Measurements from ENCODE around the gene NKTR. TPM values are rescaled to one million over a fixed set of nuclear protein-coding genes. Genes with fewer than 3 reads are reported as not detected.

Gene NKTR
- polyA plus RNA-seq, 2 donors = 13.9 to 26.3 TPM

- Histone ChIP-seq H3K36me3 (ENCODE audit: control insufficient read depth in 2 of 2, insufficient read depth in 2 of 2, low read length in 1 of 2) (peaks cover 15 to 29% of the 10 kb centered on the region in 2 donors), H3K9me3 (ENCODE audit: control insufficient read depth in 2 of 2, insufficient read depth in 1 of 2, low read depth in 1 of 2, low read length in 1 of 2) (no peaks in the 10 kb centered on the region), H3K4me3 (ENCODE audit: low read depth in 1 of 2, low read length in 2 of 2) (no peak overlapping the region), H3K27ac (ENCODE audit: low read depth in 2 of 2, low read length in 1 of 2) (no peak overlapping the region), H3K4me1 (ENCODE audit: control insufficient read depth in 2 of 2, insufficient read depth in 2 of 2, low read length in 1 of 2) (no peaks in the 10 kb centered on the region), H3K27me3 (ENCODE audit: control insufficient read depth in 1 of 2, insufficient read depth in 2 of 2, low read length in 2 of 2) (no peaks in the 10 kb centered on the region)
Measured at GRCh38 chr3:42640129-42640528, 39.6 kb downstream of the NKTR start.

GRCh38 chr3:42640771-42641370 is 40.4 kb downstream of the NKTR start:
- Histone ChIP-seq H3K27me3 (ENCODE audit: control insufficient read depth in 1 of 2, insufficient read depth in 2 of 2, low read length in 2 of 2) (no peaks in the 10 kb centered on the region), H3K27ac (ENCODE audit: low read depth in 2 of 2, low read length in 1 of 2) (no peak overlapping the region), H3K4me3 (ENCODE audit: low read depth in 1 of 2, low read length in 2 of 2) (no peak overlapping the region), H3K36me3 (ENCODE audit: control insufficient read depth in 2 of 2, insufficient read depth in 2 of 2, low read length in 1 of 2) (peaks cover 15 to 29% of the 10 kb centered on the region in 2 donors), H3K9me3 (ENCODE audit: control insufficient read depth in 2 of 2, insufficient read depth in 1 of 2, low read depth in 1 of 2, low read length in 1 of 2) (no peaks in the 10 kb centered on the region), H3K4me1 (ENCODE audit: control insufficient read depth in 2 of 2, insufficient read depth in 2 of 2, low read length in 1 of 2) (no peaks in the 10 kb centered on the region)
- WGBS, 2 donors = 79 to 89% methylated on average over 6 of the region's 6 CpGs

DNA sequence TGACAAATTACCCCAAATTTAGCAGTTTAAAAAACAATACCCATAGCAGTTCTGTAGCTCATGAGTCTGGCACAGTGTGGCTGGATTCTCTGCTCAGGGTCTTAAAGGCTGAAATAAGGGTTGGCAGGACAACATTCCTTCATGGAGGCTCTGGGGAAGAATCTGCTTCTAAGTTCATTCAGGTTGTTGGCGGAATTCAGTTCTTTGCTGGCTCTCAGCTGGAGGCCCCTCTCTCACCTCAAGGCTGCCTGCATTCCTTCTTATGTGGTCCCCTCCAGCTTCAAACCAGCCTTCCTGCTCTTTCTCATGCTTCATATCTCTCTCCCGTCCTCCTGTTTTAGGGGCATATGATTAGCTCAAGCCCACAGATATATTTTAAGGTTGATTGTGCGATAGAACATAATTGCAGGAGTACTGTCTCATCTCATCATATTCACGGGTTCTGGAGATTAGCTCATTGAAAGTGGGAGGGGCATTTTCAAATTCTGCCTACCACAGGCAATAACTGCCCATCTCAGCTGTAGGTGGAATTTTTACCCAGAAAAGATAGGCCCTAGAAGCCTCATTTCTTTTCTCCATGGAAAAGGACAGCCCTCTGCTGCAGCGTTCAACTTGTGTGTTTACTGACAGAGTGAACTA is 47.5 kb downstream of the NKTR start:
- WGBS, 2 donors = 81 to 88% methylated on average over 5 of the region's 5 CpGs
- no peak overlapping the region for H3K27ac ChIP-seq (ENCODE audit: low read depth in 2 of 2, low read length in 1 of 2)

DNA sequence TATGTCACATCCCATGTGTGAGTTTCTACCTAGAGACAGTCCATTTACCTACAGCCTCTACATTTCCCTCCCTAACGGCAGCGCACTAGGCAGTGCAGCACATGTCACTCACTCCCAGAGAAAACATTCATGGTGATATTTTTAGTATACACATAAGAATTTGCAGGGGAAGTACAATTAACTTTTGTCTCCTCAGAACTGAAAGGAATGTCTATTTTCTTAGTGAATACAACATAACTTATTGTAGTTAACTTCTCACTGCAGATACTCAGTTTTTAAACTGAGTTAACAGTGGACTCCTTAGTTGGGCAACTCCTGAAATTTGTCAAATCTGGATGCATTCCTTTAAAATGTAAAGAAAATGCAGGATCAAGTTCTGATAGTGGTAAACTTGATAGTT is 48.5 kb downstream of the NKTR start:
- H3K36me3 ChIP-seq (ENCODE audit: control insufficient read depth in 2 of 2, insufficient read depth in 2 of 2, low read length in 1 of 2) = peaks cover 7 to 14% of the 10 kb centered on the region in 2 donors
- WGBS, 2 donors = 86% methylated on average over 2 of the region's 2 CpGs
- no peaks in the 10 kb centered on the region for H3K9me3 ChIP-seq (ENCODE audit: control insufficient read depth in 2 of 2, insufficient read depth in 1 of 2, low read depth in 1 of 2, low read length in 1 of 2)
- no peaks in the 10 kb centered on the region for H3K27me3 ChIP-seq (ENCODE audit: control insufficient read depth in 1 of 2, insufficient read depth in 2 of 2, low read length in 2 of 2)
- no peak overlapping the region for H3K4me3 ChIP-seq (ENCODE audit: low read depth in 1 of 2, low read length in 2 of 2)
- no peak overlapping the region for H3K27ac ChIP-seq (ENCODE audit: low read depth in 2 of 2, low read length in 1 of 2)
- peaks cover 16 to 24% of the 10 kb centered on the region in 2 donors for H3K4me1 ChIP-seq (ENCODE audit: control insufficient read depth in 2 of 2, insufficient read depth in 2 of 2, low read length in 1 of 2)

More for the DNA sequence above, 47.5 kb downstream of the NKTR start:
- H3K4me3 ChIP-seq (ENCODE audit: low read depth in 1 of 2, low read length in 2 of 2) = no peak overlapping the region
- H3K27me3 ChIP-seq (ENCODE audit: control insufficient read depth in 1 of 2, insufficient read depth in 2 of 2, low read length in 2 of 2) = no peaks in the 10 kb centered on the region
- peaks cover 7 to 17% of the 10 kb centered on the region in 2 donors for H3K36me3 ChIP-seq (ENCODE audit: control insufficient read depth in 2 of 2, insufficient read depth in 2 of 2, low read length in 1 of 2)
- no peaks in the 10 kb centered on the region for H3K9me3 ChIP-seq (ENCODE audit: control insufficient read depth in 2 of 2, insufficient read depth in 1 of 2, low read depth in 1 of 2, low read length in 1 of 2)
- peaks cover 7 to 15% of the 10 kb centered on the region in 2 donors for H3K4me1 ChIP-seq (ENCODE audit: control insufficient read depth in 2 of 2, insufficient read depth in 2 of 2, low read length in 1 of 2)

- H3K4me1 ChIP-seq (ENCODE audit: control insufficient read depth in 2 of 2, insufficient read depth in 2 of 2, low read length in 1 of 2) = peaks cover 16 to 25% of the 10 kb centered on the region in 2 donors
- peaks cover 2 to 9% of the 10 kb centered on the region in 2 donors for H3K36me3 ChIP-seq (ENCODE audit: control insufficient read depth in 2 of 2, insufficient read depth in 2 of 2, low read length in 1 of 2)
- no peak overlapping the region for H3K27ac ChIP-seq (ENCODE audit: low read depth in 2 of 2, low read length in 1 of 2)
- 77 to 83% methylated on average over 4 of the region's 4 CpGs for whole genome bisulfite sequencing, 2 donors
- no peak overlapping the region for H3K4me3 ChIP-seq (ENCODE audit: low read depth in 1 of 2, low read length in 2 of 2)
- no peaks in the 10 kb centered on the region for H3K27me3 ChIP-seq (ENCODE audit: control insufficient read depth in 1 of 2, insufficient read depth in 2 of 2, low read length in 2 of 2)
- H3K9me3 ChIP-seq (ENCODE audit: control insufficient read depth in 2 of 2, insufficient read depth in 1 of 2, low read depth in 1 of 2, low read length in 1 of 2) = no peaks in the 10 kb centered on the region
Measured at GRCh38 chr3:42649783-42650182, 49.3 kb downstream of the NKTR start.

- 64 to 76% methylated on average over 9 of the region's 9 CpGs for WGBS, 2 donors
- Histone ChIP-seq H3K9me3 (ENCODE audit: control insufficient read depth in 2 of 2, insufficient read depth in 1 of 2, low read depth in 1 of 2, low read length in 1 of 2) (no peaks in the 10 kb centered on the region), H3K27ac (ENCODE audit: low read depth in 2 of 2, low read length in 1 of 2) (peak overlapping the region; percentile 11 to 75), H3K4me1 (ENCODE audit: control insufficient read depth in 2 of 2, insufficient read depth in 2 of 2, low read length in 1 of 2) (peaks cover 22 to 27% of the 10 kb centered on the region in 2 donors), H3K36me3 (ENCODE audit: control insufficient read depth in 2 of 2, insufficient read depth in 2 of 2, low read length in 1 of 2) (peaks cover 0 to 9% of the 10 kb centered on the region in 2 donors), H3K4me3 (ENCODE audit: low read depth in 1 of 2, low read length in 2 of 2) (no peak overlapping the region), H3K27me3 (ENCODE audit: control insufficient read depth in 1 of 2, insufficient read depth in 2 of 2, low read length in 2 of 2) (no peaks in the 10 kb centered on the region)
Measured at GRCh38 chr3:42651248-42652091, 51.0 kb downstream of the NKTR start.

GRCh38 chr3:42652251-42652610 is 51.7 kb downstream of the NKTR start:
- Histone ChIP-seq H3K9me3 (ENCODE audit: control insufficient read depth in 2 of 2, insufficient read depth in 1 of 2, low read depth in 1 of 2, low read length in 1 of 2) (no peaks in the 10 kb centered on the region), H3K4me1 (ENCODE audit: control insufficient read depth in 2 of 2, insufficient read depth in 2 of 2, low read length in 1 of 2) (peaks cover 23 to 28% of the 10 kb centered on the region in 2 donors), H3K27me3 (ENCODE audit: control insufficient read depth in 1 of 2, insufficient read depth in 2 of 2, low read length in 2 of 2) (no peaks in the 10 kb centered on the region), H3K36me3 (ENCODE audit: control insufficient read depth in 2 of 2, insufficient read depth in 2 of 2, low read length in 1 of 2) (peaks cover 0 to 5% of the 10 kb centered on the region in 2 donors), H3K27ac (ENCODE audit: low read depth in 2 of 2, low read length in 1 of 2) (peak overlapping the region; percentile 75 to 85), H3K4me3 (ENCODE audit: low read depth in 1 of 2, low read length in 2 of 2) (no peak overlapping the region)
- 43 to 78% methylated on average over 1 of the region's 1 CpG for whole genome bisulfite sequencing, 2 donors

DNA sequence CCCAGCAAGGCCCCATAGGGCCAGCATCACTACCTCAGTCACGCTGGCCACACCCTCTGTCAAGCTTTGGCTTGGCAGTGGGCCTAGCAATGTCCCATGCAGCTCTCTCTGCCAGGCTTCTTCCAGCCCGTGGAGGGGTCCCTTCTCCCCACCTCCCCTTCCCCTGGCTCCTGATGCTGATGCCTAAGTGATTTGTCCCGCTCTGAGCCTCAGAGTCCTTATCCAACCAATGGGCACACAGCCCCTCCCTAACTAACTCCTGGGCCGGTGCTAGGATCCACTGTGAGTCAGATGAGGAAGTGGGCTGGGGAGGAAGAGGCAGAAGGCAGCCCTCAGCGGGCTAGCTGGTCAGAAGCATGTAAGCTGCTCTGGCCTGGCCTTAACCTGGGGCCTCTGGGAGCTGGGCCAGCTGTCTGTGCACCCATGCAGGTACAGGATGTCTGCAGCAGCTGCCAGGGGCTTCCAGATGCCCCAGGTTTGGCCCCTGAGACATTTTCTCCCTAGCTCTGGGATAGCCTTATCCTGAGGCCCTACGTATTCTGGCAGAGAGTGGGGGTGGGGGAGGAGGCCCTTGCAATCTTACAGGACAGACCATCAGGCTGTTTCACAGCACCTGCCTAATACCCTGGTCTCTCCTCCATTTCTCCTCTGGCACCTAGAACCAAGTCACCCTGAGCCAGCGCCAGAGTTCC is 52.3 kb downstream of the NKTR start:
- Histone ChIP-seq H3K4me3 (ENCODE audit: low read depth in 1 of 2, low read length in 2 of 2) (peak overlapping the region; percentile 60), H3K9me3 (ENCODE audit: control insufficient read depth in 2 of 2, insufficient read depth in 1 of 2, low read depth in 1 of 2, low read length in 1 of 2) (no peaks in the 10 kb centered on the region), H3K27ac (ENCODE audit: low read depth in 2 of 2, low read length in 1 of 2) (peak overlapping the region; percentile 75 to 85), H3K36me3 (ENCODE audit: control insufficient read depth in 2 of 2, insufficient read depth in 2 of 2, low read length in 1 of 2) (peaks cover 0 to 4% of the 10 kb centered on the region in 2 donors), H3K4me1 (ENCODE audit: control insufficient read depth in 2 of 2, insufficient read depth in 2 of 2, low read length in 1 of 2) (peaks cover 23 to 30% of the 10 kb centered on the region in 2 donors), H3K27me3 (ENCODE audit: control insufficient read depth in 1 of 2, insufficient read depth in 2 of 2, low read length in 2 of 2) (no peaks in the 10 kb centered on the region)
- WGBS, 2 donors = 23 to 26% methylated on average over 7 of the region's 7 CpGs

DNA sequence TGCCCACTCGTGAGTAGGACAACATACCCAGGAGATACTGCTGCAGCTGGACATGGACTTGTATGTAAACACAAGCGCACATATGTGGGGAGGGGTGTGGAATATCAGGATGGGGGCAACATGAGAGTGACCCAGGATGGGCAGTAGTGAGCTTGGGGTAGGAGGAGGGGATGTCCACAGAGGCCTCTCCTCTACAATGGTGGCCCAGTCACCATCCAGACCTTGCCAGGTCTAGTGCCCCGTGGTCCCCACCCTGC is 52.7 kb downstream of the NKTR start:
- Histone ChIP-seq H3K4me3 (ENCODE audit: low read depth in 1 of 2, low read length in 2 of 2) (peak overlapping the region; percentile 60), H3K27me3 (ENCODE audit: control insufficient read depth in 1 of 2, insufficient read depth in 2 of 2, low read length in 2 of 2) (no peaks in the 10 kb centered on the region), H3K27ac (ENCODE audit: low read depth in 2 of 2, low read length in 1 of 2) (peak overlapping the region; percentile 75 to 85), H3K9me3 (ENCODE audit: control insufficient read depth in 2 of 2, insufficient read depth in 1 of 2, low read depth in 1 of 2, low read length in 1 of 2) (no peaks in the 10 kb centered on the region), H3K4me1 (ENCODE audit: control insufficient read depth in 2 of 2, insufficient read depth in 2 of 2, low read length in 1 of 2) (peaks cover 23 to 30% of the 10 kb centered on the region in 2 donors), H3K36me3 (ENCODE audit: control insufficient read depth in 2 of 2, insufficient read depth in 2 of 2, low read length in 1 of 2) (peaks cover 0 to 3% of the 10 kb centered on the region in 2 donors)
- 34 to 39% methylated on average over 3 of the region's 3 CpGs for WGBS, 2 donors
